Activated CD8-positive, alpha-beta memory T cell treated with anti-CD3 and anti-CD28 coated beads for 1 hour (primary cell): Measurements from ENCODE around the gene SPESP1.
"Not testable (repeated sequence)": the region's sequence is repeated elsewhere in the genome, so short reads cannot be mapped to it uniquely, and the experiment has no call there.

Source experiments
- DNase-seq, 2 donors: peaks; one replicate each; pipeline ENCODE4 v3.0.0-alpha.2; 2020; ENCODE audit warnings: low read depth in 1 of 2; ENCODE audit errors: extremely low read depth in 1 of 2

Gene SPESP1

GRCh38 chr15:68962465-68962864 is 32.1 kb downstream of the SPESP1 start:
- no peak for DNase-seq

GRCh38 chr15:68963719-68964118 is 33.4 kb downstream of the SPESP1 start:
- DNase-seq, result not testable (repeated sequence)

- no peak for DNase-seq
Observed at GRCh38 chr15:68966996-68967395, 36.7 kb downstream of the SPESP1 start.

- no peak for DNase-seq
Observed at GRCh38 chr15:68967948-68968347, 37.6 kb downstream of the SPESP1 start.

GRCh38 chr15:68969298-68969697 is 39.0 kb downstream of the SPESP1 start:
- no peak for DNase-seq

- DNase-seq, result no peak
Observed at GRCh38 chr15:68972201-68973065, 42.1 kb downstream of the SPESP1 start.

- DNase-seq, result not testable (repeated sequence)
Observed at GRCh38 chr15:68975651-68976160, 45.4 kb downstream of the SPESP1 start.

- not testable (repeated sequence) for DNase-seq
Observed at GRCh38 chr15:68977426-68977825, 47.1 kb downstream of the SPESP1 start.

- no peak for DNase-seq
Observed at GRCh38 chr15:68979006-68979405, 48.7 kb downstream of the SPESP1 start.

GRCh38 chr15:68979816-68980215 is 49.5 kb downstream of the SPESP1 start:
- no peak for DNase-seq

- DNase-seq, result no peak
Observed at GRCh38 chr15:68980786-68981185, 50.5 kb downstream of the SPESP1 start.

GRCh38 chr15:68981941-68982340 is 51.6 kb downstream of the SPESP1 start:
- DNase-seq, result no peak

GRCh38 chr15:68982976-68983563 is 52.7 kb downstream of the SPESP1 start:
- DNase-seq, result no peak

- DNase-seq, result no peak
Observed at GRCh38 chr15:68983961-68984481, 53.7 kb downstream of the SPESP1 start.

GRCh38 chr15:68984586-68984985 is 54.3 kb downstream of the SPESP1 start:
- DNase-seq, result no peak

- no peak for DNase-seq
Observed at GRCh38 chr15:68985361-68985891, 55.1 kb downstream of the SPESP1 start.

- no peak for DNase-seq
Observed at GRCh38 chr15:68986322-68986721, 56.0 kb downstream of the SPESP1 start.

- DNase-seq, result no peak
Observed at GRCh38 chr15:68987120-68987519, 56.8 kb downstream of the SPESP1 start.

- no peak for DNase-seq
Observed at GRCh38 chr15:68987676-68988075, 57.4 kb downstream of the SPESP1 start.

- no peak for DNase-seq
Observed at GRCh38 chr15:68989541-68990230, 59.4 kb downstream of the SPESP1 start.
